ENCODE results near the gene SLC26A2.
"Not testable (repeated sequence)": the region's sequence is repeated elsewhere in the genome, so short reads cannot be mapped to it uniquely, and the experiment has no call there.

SLC26A2 gene

DNA sequence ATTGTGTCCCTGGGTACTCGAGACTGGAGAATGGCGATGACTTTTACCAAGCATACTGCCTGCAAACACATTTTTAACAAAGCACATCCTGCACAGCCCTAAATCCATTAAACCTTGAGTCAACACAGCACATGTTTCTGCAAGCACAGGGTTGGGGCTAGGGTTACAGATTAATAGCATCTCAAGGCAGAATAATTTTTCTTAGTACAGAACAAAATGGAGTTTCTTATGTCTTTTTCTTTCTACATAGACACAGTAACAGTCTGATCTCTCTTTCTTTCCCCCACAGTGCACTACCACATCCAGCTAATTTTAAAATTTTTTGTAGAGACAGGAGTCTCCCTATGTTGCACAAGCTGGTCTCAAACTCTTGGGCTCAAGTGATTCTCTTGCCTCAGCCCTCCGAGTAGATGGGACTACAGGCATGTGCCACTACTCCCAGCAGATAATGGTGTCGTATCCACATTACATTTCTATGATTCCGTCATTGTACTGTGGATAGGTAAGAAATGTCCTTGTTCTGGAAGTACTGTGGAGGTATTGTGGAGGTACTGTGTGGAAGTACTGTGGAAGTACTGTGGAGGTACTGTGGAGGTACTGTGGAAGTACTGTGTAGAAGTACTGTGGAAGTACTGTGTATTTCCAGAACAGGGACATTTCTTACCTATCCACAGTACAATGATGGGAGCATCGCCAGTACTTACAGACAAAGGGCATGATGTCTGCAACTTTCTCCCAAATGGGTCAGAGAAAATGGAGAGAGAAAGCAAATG is 17.2 kb upstream of the SLC26A2 start:
- not testable (repeated sequence) for H3K4me3 Mint-ChIP-seq; H3K27ac Mint-ChIP-seq; H3K4me1 Mint-ChIP-seq (ENCODE audit: low read depth); H3K27me3 Mint-ChIP-seq; H3K9me3 Mint-ChIP-seq; H3K36me3 Mint-ChIP-seq (ENCODE audit: low read depth); DNase-seq

DNA sequence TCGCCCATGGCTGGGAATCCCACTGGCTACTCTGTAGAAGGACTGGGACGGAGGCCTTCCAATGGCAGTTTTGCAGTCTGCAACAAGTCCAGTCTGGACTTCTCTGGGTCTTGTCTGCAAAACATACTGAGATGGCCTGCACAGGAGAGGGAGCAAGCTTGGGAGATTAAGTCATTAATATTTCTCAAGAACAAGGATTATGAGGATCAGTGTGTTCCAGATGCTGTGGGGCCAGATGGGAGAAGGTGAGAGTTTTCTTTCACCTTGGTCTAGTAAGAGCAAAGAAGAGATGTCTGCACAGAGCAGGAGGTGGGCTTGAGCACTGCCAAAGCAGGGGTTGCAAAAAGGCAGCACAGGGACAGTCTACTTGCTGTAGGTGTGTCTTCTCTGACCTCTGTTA is 15.9 kb upstream of the SLC26A2 start, which contains the start of gene PDE6A:
PDE6A (minus strand) TSS at position 128 of the 400 bp plus-strand sequence; CDS start at position 8, 120 bp downstream.
- H3K27me3 Mint-ChIP-seq: peaks cover 3% of the 10 kb centered on the region
- no peaks in the 10 kb centered on the region for H3K36me3 Mint-ChIP-seq (ENCODE audit: low read depth)
- H3K27ac Mint-ChIP-seq: no peak within 1 kb of the TSS
- peaks cover 6% of the 10 kb centered on the region for H3K4me1 Mint-ChIP-seq (ENCODE audit: low read depth)
- no peak for DNase-seq
- no peak within 1 kb of the TSS for H3K4me3 Mint-ChIP-seq
- H3K9me3 Mint-ChIP-seq: no peaks in the 10 kb centered on the region

DNA sequence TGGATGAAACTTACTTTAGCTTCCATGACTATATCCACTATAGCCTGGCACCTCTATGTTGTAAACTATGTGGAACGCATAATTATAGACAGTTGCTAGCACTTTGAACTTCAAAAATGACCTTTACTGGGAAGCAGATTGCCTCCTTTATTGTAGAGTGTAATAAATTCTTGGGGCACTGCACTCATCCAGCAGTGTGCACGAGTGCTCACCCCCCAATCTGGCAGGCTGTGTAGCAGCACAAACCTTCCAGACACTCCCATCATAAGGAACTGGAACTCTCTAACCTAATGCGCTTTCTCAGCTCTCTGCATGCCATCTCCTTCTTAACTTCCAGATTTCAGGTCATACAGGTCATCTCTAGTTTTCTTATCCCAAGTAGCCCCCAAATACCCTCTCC is 14.4 kb upstream of the SLC26A2 start:
- peaks cover 3% of the 10 kb centered on the region for H3K27me3 Mint-ChIP-seq
- no peaks in the 10 kb centered on the region for H3K9me3 Mint-ChIP-seq
- no peak for DNase-seq
- no peak overlapping the region for H3K27ac Mint-ChIP-seq
- H3K4me1 Mint-ChIP-seq (ENCODE audit: low read depth): no peaks in the 10 kb centered on the region
- H3K4me3 Mint-ChIP-seq: no peak overlapping the region
- H3K36me3 Mint-ChIP-seq (ENCODE audit: low read depth): no peaks in the 10 kb centered on the region

DNA sequence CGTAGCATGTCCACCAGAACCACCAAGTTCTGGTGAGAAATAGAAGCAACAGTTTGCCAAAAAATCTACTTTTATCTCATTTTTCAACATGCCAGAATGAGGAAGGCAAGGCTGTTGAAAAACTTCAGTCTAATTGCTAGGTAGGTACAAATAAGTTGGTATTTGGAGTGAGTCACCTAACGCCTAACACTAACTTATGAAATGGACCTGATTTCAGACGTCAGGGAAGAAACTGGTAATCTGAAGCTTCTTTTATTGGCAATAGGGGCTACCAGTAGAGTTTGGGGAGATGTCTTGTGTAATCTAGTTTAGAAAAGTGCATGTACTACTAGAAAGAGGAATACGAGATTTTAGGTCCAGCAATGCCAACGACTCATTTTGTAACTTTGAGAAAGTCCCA is 11.6 kb upstream of the SLC26A2 start:
- H3K27me3 Mint-ChIP-seq: peaks cover 3% of the 10 kb centered on the region
- no peaks in the 10 kb centered on the region for H3K36me3 Mint-ChIP-seq (ENCODE audit: low read depth)
- DNase-seq: no peak
- H3K4me1 Mint-ChIP-seq (ENCODE audit: low read depth): no peaks in the 10 kb centered on the region
- H3K9me3 Mint-ChIP-seq: no peaks in the 10 kb centered on the region
- H3K4me3 Mint-ChIP-seq: no peak overlapping the region
- no peak overlapping the region for H3K27ac Mint-ChIP-seq

DNA sequence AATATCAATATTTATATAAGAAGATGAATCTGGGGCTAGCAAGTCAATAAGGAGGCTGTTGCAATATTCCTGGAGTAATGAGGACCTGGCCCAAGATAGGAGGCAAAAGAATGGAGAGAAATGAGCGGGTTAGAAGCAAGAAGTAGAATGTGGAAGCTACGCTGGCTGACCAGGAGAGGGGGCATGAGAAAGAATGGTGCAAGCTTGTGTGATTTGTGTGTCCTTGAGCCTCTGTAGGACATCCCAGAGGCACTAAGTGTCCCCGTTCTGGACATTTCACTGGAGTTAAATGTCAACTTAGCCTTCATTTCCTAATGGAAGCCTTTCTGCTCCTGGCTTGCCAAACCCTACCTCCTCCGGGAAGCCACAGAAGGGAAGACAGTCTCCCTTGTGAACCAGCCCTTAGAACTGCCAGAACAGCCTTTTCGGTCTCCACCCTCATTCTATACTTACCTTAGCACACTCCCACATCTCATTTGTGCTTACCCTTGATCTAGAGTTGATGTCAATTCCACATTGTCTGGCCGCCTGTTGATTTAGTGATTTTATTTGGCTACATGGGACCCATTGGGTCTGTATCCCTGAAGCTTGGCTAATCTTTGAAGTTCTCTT is 9.3 kb upstream of the SLC26A2 start:
- no peak overlapping the region for H3K27ac Mint-ChIP-seq
- no peak for DNase-seq
- no peaks in the 10 kb centered on the region for H3K36me3 Mint-ChIP-seq (ENCODE audit: low read depth)
- H3K27me3 Mint-ChIP-seq: peaks cover 3% of the 10 kb centered on the region
- H3K4me3 Mint-ChIP-seq: no peak overlapping the region
- no peaks in the 10 kb centered on the region for H3K9me3 Mint-ChIP-seq
- no peaks in the 10 kb centered on the region for H3K4me1 Mint-ChIP-seq (ENCODE audit: low read depth)

DNA sequence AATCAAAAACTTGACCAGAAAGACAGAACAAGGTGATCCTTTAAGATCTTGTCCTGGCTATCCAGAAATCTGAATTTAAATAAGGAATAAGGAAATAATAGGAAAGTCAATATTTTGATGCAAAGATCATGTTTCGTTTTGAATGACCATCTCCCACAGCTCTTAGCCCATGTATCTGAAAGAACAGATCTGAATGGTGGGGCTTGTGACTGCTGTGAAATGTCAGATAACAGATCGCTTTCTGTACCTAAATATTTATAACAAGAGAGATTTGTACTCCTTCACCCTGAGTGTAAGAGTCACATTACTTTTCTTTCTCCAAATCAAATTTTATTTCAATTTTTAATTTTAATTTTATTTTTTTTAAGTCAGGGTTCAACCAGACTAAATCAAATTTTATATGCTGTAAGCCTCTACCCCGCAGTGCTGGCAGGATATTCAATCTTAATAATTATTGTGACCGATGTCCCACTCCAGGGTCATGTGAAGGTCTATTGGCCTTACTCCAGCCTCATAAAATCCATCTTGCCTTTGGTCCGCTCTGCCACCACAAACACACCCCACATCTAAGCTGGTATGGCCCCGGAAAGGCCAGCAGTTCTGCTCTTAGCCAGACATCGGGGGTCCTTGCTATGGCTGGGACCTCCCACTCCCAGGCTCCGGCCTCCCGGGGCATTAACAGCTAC is 7.0 kb upstream of the SLC26A2 start:
- Mint-ChIP-seq H3K4me1 (ENCODE audit: low read depth) (no peaks in the 10 kb centered on the region), H3K27me3 (no peaks in the 10 kb centered on the region), H3K36me3 (ENCODE audit: low read depth) (no peaks in the 10 kb centered on the region), H3K27ac (no peak overlapping the region), H3K9me3 (no peaks in the 10 kb centered on the region), H3K4me3 (no peak overlapping the region)
- no peak for DNase-seq

DNA sequence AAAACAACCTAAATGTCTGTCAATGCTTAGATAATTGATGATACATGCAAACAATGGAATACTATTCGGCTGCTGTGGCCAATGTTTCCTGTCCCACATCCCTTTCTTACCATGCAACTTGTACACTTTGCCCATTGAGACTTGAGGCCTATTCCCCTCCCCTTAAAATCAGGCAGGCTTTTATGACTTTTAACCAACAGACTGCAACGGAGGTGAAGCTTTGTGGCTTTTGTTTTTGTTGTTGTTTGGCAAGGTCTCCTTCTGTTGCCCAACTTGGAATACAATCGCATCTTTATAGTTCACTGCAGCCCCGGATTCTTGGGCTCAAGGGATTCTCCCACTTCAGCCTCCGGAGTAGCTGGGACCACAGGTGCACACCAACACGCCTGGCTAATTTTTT is 5.8 kb upstream of the SLC26A2 start:
- H3K4me3 Mint-ChIP-seq: no peak overlapping the region
- no peaks in the 10 kb centered on the region for H3K9me3 Mint-ChIP-seq
- peaks cover 11% of the 10 kb centered on the region for H3K4me1 Mint-ChIP-seq (ENCODE audit: low read depth)
- no peaks in the 10 kb centered on the region for H3K27me3 Mint-ChIP-seq
- no peak overlapping the region for H3K27ac Mint-ChIP-seq
- no peak for DNase-seq
- peaks cover 3% of the 10 kb centered on the region for H3K36me3 Mint-ChIP-seq (ENCODE audit: low read depth)

DNA sequence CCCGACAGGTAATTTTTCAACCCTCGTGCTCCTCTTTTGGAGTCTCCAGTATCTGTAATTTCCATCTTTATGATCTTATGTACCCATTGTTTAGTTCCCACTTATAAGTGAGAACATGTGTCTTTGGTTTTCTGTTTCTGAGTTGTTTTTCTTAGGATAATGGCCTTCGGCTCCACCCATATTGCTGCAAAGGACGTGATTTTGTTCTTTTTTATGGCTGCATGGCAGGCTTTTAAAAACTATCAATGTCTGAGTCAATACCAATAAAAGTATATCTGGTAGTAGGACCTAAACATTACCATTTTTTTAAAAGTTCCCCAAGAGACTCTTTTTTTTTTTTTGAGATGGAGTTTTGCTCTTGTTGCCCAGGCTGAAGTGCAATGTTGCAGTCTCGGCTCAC is 3.9 kb upstream of the SLC26A2 start:
- Mint-ChIP-seq H3K36me3 (ENCODE audit: low read depth) (peaks cover 10% of the 10 kb centered on the region), H3K27ac (no peak overlapping the region), H3K9me3 (no peaks in the 10 kb centered on the region), H3K4me1 (ENCODE audit: low read depth) (peaks cover 21% of the 10 kb centered on the region), H3K27me3 (no peaks in the 10 kb centered on the region), H3K4me3 (no peak overlapping the region)
- no peak for DNase-seq

DNA sequence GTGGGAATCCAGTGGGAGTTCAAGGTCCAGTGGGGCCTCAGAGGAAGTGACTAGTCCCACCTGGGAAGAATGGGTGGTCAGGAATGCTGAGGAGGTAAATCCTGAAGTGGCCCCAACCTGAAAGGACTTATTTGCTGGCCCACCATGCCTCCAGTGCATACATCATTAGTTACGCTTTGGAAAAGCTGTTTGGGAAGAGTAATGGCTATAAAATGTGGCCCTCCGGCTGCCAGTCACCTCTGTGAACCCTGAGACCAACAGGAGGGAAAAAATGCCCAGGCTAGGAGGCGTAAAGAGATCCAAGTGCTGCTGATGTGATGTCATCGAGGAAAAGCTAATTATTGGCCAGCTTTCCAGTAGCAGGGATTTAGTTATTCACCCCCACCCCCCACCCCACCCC is 2.7 kb upstream of the SLC26A2 start:
- Mint-ChIP-seq H3K9me3 (no peaks in the 10 kb centered on the region), H3K4me3 (no peak overlapping the region), H3K27me3 (no peaks in the 10 kb centered on the region), H3K4me1 (ENCODE audit: low read depth) (peaks cover 33% of the 10 kb centered on the region), H3K36me3 (ENCODE audit: low read depth) (peaks cover 10% of the 10 kb centered on the region), H3K27ac (no peak overlapping the region)
- no peak for DNase-seq

DNA sequence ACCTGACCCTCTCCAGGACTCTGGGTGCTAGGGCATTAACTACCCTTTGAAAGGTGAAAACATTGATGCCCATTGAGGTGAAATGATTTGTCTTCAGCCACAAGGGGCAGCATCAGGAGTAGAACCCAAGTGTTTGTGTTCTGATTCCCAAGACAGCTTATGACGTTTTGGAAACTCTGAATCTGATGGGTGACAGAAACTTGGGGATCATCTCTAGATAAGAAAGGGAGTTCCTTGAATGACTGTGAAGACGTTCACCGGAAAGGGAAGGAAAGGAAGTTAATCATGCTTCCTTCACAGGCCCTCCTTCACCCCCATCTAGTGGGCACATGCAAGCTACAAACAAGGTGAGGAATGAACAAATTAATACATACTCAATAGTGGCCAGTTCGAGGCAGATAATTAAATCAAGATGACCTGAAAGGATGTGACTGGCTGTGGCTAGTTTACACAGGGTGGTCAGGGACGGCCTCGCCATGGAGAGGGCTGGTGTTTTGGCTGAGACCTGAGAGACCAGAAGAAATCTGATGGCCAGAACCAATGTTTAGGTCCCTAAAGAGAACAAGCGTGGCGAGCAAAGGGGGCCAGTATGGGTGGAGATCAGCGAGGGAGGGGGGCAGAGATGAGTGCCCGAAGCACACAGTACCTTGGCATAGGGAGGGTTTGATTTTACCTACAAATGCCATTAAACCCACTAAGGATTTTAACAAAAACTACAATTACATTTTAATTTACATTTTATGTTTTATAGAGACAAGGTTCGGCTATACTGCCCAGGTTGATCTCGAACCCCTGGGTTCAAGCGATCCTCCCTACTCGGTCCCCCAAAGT is 937 bp upstream of the SLC26A2 start:
- Mint-ChIP-seq H3K27ac (peak overlapping the region; percentile 100), H3K36me3 (ENCODE audit: low read depth) (peaks cover 13% of the 10 kb centered on the region), H3K4me1 (ENCODE audit: low read depth) (peaks cover 35% of the 10 kb centered on the region), H3K4me3 (peak overlapping the region; percentile 90), H3K9me3 (no peaks in the 10 kb centered on the region), H3K27me3 (no peaks in the 10 kb centered on the region)
- peak; percentile 68 for DNase-seq

DNA sequence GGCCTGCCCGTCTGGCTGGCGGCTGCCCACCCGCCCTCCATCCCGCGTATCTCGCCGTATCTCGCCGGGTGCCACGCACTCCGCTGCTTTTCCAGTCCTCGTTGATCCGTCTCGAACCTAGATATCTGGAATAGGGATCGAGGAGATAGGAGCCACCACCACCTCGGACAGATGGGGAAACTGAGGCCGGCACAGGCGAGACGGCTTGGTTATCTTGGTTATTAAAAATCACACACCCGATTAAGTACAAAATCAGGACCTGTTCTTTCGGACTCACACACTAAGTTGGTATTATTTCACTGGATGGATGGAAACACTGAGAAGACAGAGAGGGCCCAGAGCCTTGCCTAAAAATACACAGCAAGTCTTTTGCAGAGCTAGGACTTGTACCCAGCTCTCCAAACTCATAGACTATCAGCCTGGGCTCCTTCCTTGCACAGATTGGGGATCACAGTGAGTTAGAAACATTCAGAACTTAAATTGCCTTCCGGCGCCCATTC is 678 bp downstream of the SLC26A2 start:
- Mint-ChIP-seq H3K27me3 (no peaks in the 10 kb centered on the region), H3K9me3 (no peaks in the 10 kb centered on the region), H3K4me3 (peak overlapping the region; percentile 90), H3K4me1 (ENCODE audit: low read depth) (peaks cover 37% of the 10 kb centered on the region), H3K27ac (peak overlapping the region; percentile 73), H3K36me3 (ENCODE audit: low read depth) (peaks cover 14% of the 10 kb centered on the region)
- no peak for DNase-seq

DNA sequence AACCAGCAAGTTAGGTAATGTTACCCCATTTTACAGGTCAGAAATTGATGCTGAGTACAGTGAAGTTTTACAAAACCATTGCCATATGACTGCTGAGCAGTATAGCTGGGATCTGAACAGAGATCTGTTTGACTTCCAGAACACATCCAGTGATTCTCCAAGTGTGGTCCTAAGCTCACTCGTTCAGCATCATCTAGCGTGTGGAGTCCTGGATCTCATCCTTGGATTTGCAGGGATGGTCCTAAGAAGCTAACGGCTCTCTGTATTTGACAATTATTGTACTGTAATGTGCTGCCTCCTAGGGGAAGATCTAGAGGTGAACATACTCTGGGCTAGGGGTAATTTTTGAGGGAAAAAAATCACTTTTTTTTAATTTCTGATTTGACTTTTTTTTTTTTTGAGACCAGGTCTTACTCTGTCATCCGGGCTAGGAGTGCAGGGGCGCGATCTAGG is 1.4 kb downstream of the SLC26A2 start:
- H3K9me3 Mint-ChIP-seq: no peaks in the 10 kb centered on the region
- H3K27me3 Mint-ChIP-seq: no peaks in the 10 kb centered on the region
- peak overlapping the region; percentile 73 for H3K27ac Mint-ChIP-seq
- peaks cover 37% of the 10 kb centered on the region for H3K4me1 Mint-ChIP-seq (ENCODE audit: low read depth)
- no peak for DNase-seq
- H3K4me3 Mint-ChIP-seq: peak overlapping the region; percentile 90
- H3K36me3 Mint-ChIP-seq (ENCODE audit: low read depth): peaks cover 15% of the 10 kb centered on the region

DNA sequence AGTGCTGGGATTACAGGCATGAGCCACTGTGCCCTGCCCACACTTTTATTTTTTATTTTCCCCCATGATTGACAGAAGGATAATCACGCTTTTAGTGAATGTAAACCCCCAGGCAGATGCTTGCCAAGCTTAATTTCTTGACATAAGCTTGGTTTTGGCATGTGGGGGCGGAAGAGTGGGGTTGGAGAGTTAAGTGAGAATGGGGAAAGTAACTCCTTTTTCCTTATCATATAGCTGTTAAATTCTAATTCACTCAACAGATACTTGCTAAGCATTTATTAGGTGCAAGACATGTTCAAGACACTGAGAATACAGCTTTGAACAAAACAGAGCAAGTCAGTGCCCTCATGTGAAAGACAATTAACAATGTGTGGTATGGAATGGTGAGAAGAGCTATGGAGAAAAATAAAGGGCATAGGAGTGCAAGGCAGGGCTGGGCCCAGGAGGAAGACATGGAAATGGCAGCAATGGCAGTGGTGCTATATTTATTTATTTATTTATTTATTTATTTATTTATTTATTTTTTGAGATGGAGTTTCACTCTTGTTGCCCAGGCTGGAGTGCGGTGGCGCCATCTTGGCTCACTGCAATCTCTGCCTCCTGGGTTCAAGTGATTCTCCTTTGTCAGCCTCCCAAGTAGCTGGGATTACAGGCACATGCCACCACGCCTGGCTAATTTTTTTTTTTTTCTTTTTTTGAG is 2.2 kb downstream of the SLC26A2 start:
- no peak overlapping the region for H3K4me3 Mint-ChIP-seq
- no peaks in the 10 kb centered on the region for H3K9me3 Mint-ChIP-seq
- H3K27me3 Mint-ChIP-seq: no peaks in the 10 kb centered on the region
- no peak for DNase-seq
- H3K4me1 Mint-ChIP-seq (ENCODE audit: low read depth): peaks cover 40% of the 10 kb centered on the region
- peaks cover 15% of the 10 kb centered on the region for H3K36me3 Mint-ChIP-seq (ENCODE audit: low read depth)
- H3K27ac Mint-ChIP-seq: no peak overlapping the region

DNA sequence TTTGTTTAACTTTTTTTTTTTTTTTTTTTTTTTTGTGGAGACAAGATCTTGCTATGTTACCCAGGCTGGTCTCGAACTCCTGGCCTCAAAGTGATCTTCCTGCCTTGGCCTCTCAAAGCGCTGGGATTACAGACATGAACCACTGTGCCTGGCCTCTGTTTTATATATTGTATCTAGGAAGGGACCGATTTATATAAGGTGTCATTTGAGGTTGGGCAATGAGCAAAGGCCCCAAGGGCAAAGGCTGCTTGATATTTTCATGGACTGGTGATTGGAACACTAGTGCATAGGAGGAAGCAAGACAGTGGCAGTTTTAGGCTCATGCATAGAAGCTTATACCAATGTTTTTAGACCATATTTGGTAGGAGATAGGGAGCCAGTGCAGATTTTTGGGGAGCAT is 3.2 kb downstream of the SLC26A2 start:
- H3K4me3 Mint-ChIP-seq: no peak overlapping the region
- H3K9me3 Mint-ChIP-seq: no peaks in the 10 kb centered on the region
- H3K27me3 Mint-ChIP-seq: no peaks in the 10 kb centered on the region

More for the DNA sequence above, 3.2 kb downstream of the SLC26A2 start:
- Mint-ChIP-seq H3K27ac (no peak overlapping the region), H3K36me3 (ENCODE audit: low read depth) (peaks cover 15% of the 10 kb centered on the region), H3K4me1 (ENCODE audit: low read depth) (peaks cover 40% of the 10 kb centered on the region)
- DNase-seq: no peak

All from activated T-cell treated with anti-CD3 and anti-CD28 coated beads, Interleukin-2, amount 50 U/mL, for 24 hours (primary cell).